ENCODE measurements around the gene COMMD1.
A peak's percentile ranks its signal among the peaks of the same experiment; 100 is the strongest.
"Not testable (repeated sequence)": the region's sequence is repeated elsewhere in the genome, so short reads cannot be mapped to it uniquely, and the experiment has no call there.

The COMMD1 gene

DNA sequence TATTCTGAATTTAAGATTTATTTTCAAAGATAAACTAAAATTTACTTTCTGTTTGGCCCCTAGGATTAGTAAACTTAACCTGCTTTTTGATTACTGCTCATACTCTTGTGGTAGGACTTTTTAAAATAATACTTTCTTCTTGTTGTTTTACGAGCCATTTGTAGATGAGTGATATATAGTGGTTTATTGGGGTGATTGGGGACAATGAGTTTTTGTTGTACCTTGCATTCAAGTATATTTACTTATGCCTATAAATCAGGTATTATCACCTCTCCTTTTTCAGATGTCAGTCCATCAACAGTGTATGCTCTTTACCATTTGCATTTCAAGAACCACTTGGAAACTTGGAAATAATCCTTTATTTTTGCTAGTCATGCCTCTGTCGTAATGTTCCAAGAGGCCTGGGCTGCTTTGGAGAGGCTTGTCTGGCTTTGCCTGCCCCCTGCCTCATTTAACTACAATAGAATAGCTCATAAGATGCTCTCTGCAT is 131.3 kb downstream of the COMMD1 start:
- TF ChIP-seq, protein P1, sequence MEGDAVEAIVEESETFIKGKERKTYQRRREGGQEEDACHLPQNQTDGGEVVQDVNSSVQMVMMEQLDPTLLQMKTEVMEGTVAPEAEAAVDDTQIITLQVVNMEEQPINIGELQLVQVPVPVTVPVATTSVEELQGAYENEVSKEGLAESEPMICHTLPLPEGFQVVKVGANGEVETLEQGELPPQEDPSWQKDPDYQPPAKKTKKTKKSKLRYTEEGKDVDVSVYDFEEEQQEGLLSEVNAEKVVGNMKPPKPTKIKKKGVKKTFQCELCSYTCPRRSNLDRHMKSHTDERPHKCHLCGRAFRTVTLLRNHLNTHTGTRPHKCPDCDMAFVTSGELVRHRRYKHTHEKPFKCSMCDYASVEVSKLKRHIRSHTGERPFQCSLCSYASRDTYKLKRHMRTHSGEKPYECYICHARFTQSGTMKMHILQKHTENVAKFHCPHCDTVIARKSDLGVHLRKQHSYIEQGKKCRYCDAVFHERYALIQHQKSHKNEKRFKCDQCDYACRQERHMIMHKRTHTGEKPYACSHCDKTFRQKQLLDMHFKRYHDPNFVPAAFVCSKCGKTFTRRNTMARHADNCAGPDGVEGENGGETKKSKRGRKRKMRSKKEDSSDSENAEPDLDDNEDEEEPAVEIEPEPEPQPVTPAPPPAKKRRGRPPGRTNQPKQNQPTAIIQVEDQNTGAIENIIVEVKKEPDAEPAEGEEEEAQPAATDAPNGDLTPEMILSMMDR (conservative IDR thresholded peaks at IDR 0.05) = no peak

DNA sequence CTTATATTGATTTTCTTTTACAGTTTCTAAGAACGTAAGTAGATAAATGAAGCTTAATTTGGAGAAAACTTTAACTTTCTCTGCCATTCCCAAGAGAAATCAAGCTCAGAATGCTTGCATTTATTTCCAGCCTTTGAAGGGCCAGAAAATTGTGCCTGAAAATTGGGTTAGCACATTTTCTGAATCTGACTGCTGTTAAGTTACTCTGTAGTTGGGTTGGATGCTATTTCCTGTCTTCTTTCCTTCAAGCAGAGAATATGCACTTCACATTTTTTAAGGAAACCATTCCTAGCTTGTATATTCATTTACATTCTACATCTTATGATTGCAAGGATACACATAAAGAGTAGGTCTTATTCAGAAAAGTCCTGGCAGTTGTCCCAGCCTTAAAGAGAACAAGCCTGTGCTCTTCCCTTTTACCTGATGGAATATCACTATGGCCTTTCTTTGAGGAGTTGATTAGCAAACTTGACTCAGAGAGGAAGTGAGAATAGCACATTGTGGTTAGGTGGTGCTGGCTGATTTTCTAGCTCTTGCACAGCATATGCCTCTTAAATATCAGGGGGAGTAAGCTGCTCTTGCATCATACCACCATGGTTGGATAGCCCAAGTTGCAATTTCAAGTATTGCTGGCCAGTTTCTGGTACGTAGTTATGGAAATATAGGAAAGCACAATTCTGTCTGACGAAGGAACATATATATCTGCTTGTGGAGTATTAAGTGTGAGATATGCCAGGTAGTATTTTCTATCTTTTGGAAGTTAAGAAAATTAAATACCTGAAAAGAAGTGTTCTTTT is 133.7 kb downstream of the COMMD1 start:
- TF ChIP-seq, protein P1 (conservative IDR thresholded peaks at IDR 0.05) = no peak
- H3K27ac ChIP-seq = no peak overlapping the region

More for the DNA sequence above, 131.3 kb downstream of the COMMD1 start:
- H3K27ac ChIP-seq = peak overlapping the region; percentile 36; the same call in 1 of the 2 replicates

DNA sequence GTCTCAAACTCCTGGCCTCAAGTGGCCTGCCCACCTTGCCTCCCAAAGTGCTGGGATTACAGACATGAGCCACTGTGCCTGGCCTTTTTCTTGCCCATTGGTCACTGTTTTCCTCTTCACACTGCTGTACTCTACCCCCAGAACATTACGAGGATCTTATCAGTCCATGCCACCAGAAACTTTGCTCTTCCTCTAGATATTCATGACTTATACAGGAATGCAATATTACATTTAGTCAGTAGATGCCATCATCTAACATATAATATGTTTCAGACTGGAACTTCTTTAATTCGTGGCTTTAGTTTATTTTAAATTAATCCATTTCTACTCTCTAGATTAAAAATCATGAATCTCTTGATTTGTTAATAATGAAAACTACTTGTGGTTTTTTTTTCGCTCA is 135.5 kb downstream of the COMMD1 start:
- TF ChIP-seq, protein P1 (conservative IDR thresholded peaks at IDR 0.05) = no peak
- no peak overlapping the region for H3K27ac ChIP-seq

DNA sequence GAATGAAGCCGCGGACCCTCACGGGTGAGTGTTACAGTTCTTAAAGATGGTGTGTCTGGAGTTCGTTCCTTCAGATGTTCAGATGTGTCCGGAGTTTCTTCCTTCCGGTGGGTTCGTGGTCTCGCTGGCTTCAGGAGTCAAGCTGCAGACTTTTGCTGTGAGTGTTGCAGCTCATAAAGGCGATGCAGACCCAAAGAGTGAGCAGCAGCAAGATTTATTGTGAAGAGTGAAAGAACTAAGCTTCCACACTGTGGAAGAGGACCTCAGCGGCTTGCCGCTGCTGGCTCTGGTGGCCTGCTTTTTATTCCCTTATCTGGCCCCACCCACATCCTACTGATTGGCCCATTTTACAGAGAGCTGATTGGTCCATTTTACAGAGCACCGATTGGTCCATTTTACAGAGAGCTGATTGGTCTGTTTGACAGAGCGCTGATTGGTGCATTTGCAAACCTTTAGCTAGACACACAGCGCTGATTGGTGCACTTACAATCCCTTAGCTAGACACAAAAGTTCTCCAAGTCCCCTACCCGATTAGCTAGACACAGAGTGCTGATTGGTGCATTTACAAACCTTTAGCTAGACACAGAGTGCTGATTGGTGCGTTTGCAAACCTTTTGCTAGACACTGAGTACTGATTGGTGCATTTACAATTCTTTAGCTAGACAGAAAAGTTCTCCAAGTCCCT is 136.4 kb downstream of the COMMD1 start:
- H3K27ac ChIP-seq = not testable (repeated sequence)

DNA sequence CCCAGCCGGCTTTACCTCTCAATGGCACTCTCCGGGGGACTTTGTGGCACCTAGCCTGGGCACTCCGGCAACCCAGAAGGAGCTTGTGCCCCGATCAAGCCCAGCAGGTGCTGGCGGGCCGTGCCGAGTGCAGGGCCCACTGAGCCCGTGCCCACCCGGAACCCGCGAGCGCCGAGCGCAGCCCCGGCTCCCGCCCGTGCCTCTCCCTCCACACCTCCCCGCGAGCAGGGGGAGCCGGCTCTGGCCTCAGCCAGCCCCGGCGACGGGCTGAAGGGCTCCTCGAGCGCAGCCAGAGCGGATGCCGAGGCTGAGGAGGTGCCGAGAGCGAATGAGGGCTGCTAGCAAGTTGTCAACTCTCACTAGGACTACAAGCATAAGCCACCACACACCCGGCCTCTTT is 136.9 kb downstream of the COMMD1 start:
- TF ChIP-seq, protein P1 (conservative IDR thresholded peaks at IDR 0.05) = no peak
- no peak overlapping the region for H3K27ac ChIP-seq

DNA sequence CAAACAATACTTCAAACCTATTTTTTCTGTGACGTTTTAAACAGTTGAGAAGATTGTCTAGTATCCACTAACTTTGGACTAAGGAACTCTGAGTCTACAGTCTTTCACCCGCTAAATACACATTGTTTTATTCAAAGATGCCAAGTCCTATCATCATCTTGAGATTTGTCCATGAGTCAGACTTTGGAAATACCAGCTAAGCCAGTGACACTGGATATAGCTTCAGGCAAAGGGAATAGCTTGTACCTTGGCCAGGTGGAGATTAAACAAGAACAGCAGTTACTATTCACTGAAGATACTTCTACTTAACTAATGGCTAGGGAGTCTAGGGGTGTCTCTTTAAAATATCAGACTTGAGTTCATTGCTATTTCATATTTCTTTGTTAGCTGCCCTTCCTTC is 137.5 kb downstream of the COMMD1 start:
- H3K27ac ChIP-seq = no peak overlapping the region
- TF ChIP-seq, protein P1 (conservative IDR thresholded peaks at IDR 0.05) = no peak

DNA sequence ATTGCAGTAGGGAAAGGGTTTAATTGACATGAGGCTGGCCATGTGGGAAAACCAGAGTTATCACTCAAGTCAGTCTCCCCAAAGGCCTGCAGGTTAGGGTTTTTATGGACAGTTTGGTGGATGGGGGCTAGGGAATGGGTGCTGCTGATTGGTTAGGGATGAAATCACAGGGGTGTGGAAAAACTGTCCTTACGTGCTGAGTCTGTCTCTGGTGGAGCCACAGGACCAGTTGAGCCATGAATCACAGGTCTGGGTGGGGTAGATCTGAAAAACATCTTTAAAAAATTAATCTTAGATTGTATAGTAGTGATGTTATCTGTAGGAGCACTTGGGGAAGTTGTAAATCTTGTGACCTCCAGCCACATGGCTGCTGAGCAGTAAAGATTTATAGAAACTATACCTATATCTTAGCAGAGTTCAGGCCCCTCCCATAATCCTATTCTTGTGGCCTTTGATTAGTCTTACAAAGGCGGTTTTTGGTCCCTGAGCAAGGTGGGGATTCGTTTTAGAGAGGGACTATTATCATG is 139.6 kb downstream of the COMMD1 start:
- TF ChIP-seq, protein P1 (conservative IDR thresholded peaks at IDR 0.05) = no peak
- H3K27ac ChIP-seq = no peak overlapping the region
